Embryonic facial prominence (tissue), 1 donor: ENCODE data around the gene ALOX5.

Source experiments
- DNase-seq: peaks from one replicate; pipeline ENCODE4 v3.0.0-alpha.2; 2016; ENCODE audit errors: extremely low spot score

Gene ALOX5

GRCh38 chr10:45424668-45425404, 50.8 kb downstream of the ALOX5 start:
- DNase-seq, result no peak

GRCh38 chr10:45425621-45426563, 51.9 kb downstream of the ALOX5 start:
- no peak for DNase-seq

- no peak for DNase-seq
These were observed 53.4 kb downstream of the ALOX5 start for GRCh38 chr10:45427262-45427969.

- no peak for DNase-seq
These were observed 54.0 kb downstream of the ALOX5 start for GRCh38 chr10:45427970-45428366.

DNA sequence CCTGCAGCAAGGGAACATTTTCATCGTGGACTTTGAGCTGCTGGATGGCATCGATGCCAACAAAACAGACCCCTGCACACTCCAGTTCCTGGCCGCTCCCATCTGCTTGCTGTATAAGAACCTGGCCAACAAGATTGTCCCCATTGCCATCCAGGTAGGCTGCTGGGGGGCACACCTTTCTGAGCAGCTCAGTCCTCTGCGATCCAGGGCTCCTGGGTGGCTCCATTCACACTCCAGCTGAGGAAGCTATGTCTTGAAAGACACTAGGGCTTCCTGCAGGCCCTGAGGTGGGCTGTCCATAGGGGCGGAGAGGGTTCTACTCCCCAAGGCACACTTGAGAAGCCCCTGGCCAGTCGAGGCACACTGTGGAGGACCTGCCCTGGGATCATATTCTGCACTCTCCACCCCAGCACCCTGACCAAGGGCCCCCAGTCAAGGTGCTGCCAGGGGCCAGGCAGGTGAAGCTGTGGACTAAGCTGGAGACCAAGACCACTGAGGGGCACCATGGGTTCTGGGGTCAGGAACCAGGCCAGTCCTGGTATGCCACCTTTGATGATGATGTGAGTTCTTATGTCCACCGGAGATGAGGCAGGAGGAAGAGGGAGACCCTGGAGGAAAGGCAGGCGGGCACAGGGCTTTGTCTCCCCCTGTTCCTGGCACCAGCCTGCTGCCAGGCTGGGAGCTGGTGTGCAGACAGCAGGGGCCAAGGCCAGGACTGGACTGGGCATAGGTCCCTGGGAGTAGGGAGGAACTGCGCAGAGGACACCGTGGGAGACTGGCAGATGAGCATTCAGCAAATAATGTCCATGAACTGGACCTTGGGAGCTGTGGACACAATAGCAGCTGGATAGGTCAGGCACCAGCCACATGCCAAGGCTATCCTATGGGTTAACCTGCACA, 54.8 kb downstream of the ALOX5 start:
- DNase-seq, result no peak

- no peak for DNase-seq
These were observed 55.8 kb downstream of the ALOX5 start for GRCh38 chr10:45429790-45430189.

- no peak for DNase-seq
These were observed 58.1 kb downstream of the ALOX5 start for GRCh38 chr10:45432113-45432512.

- no peak for DNase-seq
These were observed 58.9 kb downstream of the ALOX5 start for GRCh38 chr10:45432700-45433472.

DNA sequence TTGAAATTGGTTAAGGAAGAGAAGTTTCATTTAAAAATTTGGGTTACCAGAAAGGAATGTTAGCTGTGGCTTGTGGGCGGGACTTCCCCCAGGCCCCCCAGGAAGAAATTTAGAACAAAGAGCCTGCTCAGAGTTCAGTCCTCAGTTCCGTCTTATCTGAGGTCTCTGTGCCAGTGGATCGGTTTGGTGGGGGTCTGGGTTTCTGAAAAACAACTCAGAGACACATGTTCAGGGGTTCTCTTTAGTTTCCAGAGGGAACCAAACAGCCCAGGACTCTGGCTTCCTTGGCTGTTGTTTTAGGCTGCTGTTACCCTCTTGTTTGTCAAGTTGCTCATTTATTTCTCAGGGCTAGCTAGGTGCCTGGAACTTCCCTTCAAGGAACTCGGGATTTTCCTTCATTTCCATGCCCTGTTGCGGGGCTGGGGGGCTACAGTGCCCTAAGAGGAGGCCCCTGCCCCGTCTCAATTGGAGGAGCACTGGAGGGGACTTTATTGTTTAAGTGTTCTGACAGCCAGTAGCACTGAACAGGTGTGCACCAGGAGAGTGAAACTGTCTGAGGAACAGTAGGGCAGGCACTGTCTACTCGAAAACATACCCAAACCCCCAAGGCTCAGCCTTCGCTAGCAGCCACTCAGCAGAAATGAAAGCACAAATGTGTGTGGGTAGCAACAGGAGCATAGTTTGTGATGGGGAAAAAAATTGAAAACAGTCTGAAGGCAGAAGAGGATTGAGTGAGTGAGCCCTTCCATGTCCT, 59.9 kb downstream of the ALOX5 start:
- no peak for DNase-seq

DNA sequence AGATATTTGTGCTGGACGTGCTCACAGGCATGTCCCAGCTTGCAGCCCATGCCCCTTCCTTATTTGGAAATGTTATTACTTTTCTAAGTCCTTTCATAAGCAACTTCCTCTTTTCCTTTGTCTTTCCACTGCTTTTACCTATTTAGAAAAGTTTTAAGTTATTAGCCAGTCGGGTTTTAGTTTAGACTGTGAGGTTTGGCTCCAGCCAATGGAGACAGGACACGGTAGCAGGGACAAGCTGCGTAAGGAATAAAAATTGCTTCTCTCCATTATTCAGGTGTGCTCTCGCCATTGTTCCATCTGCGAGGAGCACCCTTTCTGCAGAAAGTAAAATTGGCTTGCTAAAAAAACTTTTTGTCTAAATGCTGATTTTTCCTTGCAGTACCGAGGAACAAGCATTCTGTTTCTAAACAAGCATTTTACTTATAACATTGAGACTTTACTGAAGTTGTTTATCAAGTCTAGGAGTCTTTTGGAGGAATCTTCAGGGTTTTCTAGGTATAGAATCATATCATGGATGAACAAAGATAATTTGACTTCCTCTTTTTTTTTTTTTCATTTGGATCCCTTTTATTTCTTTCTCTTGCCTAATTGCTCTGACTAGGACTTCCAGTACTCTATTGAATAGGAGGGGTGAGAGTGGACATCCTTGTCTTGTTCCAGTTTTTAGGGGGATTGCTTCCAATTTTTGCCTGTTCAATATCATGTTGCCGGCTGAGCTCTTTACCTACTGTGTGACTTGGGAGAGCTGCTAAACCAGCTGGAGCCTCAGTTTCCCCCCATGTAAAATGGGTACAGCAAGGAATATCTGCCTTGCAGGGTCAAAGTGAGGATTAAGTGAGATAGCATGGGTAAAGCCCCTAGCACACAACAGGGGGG, 63.8 kb downstream of the ALOX5 start:
- DNase-seq, result no peak

GRCh38 chr10:45438466-45439090, 64.6 kb downstream of the ALOX5 start:
- DNase-seq, result no peak

DNA sequence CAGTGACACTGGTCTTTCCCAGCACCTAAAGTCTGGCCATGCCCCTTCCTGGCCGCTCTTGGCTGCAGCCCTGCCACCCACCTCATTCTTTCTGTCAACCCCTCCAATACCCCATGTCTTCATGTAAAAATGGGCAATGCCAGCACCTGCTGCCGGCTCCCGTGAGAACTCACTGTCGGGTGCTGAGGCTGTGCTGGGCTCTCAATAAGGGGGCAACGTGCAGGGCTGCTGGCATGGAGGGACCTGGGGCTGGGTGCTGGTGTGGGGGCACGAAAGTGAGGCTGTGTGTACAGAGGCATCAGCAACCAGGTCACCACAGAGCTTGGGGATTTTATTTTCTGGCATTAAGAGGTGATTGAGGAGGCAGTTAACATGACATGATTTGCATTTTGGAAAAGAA, 65.3 kb downstream of the ALOX5 start:
- no peak for DNase-seq

DNA sequence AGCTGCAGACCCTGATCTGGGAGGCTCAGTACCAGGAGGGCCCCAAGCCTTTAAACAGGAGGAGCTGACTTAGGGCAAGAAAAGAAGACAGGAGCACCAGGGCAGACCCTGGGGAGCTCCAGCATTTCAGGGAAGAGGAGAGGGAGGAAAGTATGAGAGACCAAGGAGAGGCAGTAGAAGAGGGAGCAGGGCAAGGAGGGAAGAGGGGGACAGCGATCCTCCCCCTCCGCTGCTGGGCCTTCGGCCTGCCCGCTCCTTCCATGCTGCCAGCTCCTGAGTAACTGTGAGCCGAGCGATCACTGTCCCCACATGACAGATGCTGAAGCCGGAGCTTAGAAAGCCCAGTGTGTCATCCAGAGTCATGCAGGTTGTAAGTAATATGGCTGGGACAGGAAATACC, 65.9 kb downstream of the ALOX5 start:
- no peak for DNase-seq

DNA sequence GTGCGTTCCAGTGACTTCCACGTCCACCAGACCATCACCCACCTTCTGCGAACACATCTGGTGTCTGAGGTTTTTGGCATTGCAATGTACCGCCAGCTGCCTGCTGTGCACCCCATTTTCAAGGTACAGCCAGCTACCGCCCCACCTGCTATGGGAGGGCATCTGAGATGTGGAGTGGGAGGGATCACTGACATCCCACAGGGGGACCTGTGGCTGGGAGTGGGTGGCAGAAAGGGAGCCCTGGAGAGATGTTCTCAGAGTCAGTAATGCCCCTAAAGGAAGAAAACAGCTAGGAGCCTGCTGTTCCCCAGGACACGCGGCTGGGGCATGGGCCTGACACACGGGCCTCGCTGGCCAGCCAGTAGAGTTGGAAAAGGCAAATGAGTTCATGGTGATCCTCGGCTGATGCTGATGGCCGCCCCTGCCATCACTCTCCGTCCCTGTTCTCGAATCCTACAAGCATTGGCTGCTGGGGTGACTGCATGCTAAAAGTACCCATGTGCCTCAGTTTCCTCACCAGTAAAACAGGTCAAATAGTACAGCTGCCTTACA, 66.6 kb downstream of the ALOX5 start:
- DNase-seq, result no peak

DNA sequence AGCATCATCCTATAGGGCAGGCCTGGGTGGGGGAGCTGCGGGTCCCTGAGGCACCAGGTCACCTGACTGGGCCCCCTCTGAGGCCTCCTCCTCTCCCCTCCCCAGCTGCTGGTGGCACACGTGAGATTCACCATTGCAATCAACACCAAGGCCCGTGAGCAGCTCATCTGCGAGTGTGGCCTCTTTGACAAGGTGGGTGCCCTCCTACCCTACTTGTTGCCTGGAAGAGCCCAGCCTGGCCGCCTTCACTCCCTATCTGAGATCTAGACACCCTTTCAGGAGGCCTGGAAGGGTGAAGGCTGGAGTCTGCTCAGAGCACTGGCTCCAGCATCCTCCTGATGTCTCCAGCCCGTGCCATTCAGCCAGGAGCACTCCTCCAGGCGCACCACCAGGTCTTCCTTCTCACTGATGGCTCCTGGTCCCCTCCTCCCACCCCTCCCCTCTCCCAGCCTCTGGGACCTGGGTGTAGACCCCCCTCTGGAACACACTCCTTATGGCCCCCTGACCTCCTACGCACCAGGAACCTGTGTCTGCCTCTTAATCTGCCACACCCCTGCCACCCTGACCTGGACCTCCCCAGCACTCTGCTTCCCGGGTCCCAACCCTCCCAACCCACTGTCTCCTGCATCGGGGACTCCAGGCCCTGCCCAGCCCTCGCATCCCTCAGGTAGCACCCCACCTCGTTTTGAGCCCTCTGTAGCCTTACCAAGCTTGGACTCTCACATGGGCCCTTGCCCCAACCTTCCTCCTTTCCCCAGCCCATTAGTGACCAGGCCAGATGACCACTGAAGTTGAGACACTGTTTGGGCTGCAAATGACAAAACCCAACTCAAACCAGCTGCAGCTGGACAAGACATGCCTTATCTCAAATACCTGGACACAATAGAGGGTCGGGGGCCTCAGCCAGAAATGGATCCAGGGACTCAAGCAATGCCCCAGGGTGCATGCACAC, 67.5 kb downstream of the ALOX5 start:
- no peak for DNase-seq

DNA sequence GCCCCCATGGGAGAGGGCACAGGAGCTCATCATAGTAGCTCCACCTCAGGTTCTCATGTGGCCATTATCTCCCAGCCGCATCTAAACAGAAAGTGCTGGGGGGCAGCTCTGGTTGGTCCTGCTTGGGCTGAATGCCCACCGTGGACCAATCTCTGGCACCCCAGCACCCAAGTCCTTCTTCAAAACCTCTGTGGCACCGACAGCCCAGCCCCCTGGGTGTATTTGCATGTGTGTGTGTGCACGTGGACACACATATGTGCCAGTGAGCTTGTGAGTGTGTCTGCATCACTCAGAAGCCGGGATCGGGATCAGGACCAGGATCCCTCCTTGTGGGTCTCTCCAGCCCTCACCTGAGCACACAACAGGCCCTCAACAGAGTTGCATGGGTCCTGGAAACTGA, 68.2 kb downstream of the ALOX5 start:
- DNase-seq, result no peak

- no peak for DNase-seq
These were observed 68.6 kb downstream of the ALOX5 start for GRCh38 chr10:45442662-45443061.
